ENCODE data around the gene DIS3L2. TPM values are rescaled to one million over a fixed set of nuclear protein-coding genes. Genes with fewer than 3 reads are reported as not detected.
"Not testable (repeated sequence)": the region's sequence is repeated elsewhere in the genome, so short reads cannot be mapped to it uniquely, and the experiment has no call there.

The DIS3L2 gene
- total RNA-seq, 1 donor from 2014 or later: 34.3 TPM

DNA sequence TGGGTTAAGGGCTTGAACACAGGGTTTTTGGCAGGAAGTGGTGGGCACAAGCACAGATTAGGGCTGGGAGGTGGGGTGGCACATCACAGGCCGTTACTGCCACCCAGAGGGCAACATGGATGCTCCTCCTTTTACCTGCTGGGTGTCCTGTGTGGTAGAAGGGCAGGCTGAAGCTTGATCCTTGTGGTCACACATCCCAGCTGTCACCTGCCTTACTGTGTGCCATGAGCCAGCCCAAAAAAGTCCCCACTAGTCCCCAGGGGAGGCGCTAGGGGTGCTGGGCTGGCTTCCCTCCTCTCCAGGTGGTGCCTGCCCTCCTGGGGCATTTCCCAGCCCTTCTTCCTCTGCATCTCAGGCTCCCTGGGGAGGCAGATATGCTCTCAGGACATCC is 366.5 kb downstream of the DIS3L2 start:
- H3K4me1 Mint-ChIP-seq (ENCODE audit: unreplicated experiment): no peaks in the 10 kb centered on the region
- no peak for DNase-seq (ENCODE audit: extremely low spot score, unreplicated experiment)
- no peak overlapping the region for H3K27ac Mint-ChIP-seq (ENCODE audit: unreplicated experiment)
- no peaks in the 10 kb centered on the region for H3K36me3 Mint-ChIP-seq (ENCODE audit: unreplicated experiment)
- H3K27me3 Mint-ChIP-seq (ENCODE audit: unreplicated experiment): no peaks in the 10 kb centered on the region
- H3K4me3 Mint-ChIP-seq (ENCODE audit: unreplicated experiment): no peak overlapping the region
- TF ChIP-seq, protein P1, sequence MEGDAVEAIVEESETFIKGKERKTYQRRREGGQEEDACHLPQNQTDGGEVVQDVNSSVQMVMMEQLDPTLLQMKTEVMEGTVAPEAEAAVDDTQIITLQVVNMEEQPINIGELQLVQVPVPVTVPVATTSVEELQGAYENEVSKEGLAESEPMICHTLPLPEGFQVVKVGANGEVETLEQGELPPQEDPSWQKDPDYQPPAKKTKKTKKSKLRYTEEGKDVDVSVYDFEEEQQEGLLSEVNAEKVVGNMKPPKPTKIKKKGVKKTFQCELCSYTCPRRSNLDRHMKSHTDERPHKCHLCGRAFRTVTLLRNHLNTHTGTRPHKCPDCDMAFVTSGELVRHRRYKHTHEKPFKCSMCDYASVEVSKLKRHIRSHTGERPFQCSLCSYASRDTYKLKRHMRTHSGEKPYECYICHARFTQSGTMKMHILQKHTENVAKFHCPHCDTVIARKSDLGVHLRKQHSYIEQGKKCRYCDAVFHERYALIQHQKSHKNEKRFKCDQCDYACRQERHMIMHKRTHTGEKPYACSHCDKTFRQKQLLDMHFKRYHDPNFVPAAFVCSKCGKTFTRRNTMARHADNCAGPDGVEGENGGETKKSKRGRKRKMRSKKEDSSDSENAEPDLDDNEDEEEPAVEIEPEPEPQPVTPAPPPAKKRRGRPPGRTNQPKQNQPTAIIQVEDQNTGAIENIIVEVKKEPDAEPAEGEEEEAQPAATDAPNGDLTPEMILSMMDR (IDR thresholded peaks at IDR 0.05): no peak
- H3K9me3 Mint-ChIP-seq (ENCODE audit: unreplicated experiment): no peaks in the 10 kb centered on the region

DNA sequence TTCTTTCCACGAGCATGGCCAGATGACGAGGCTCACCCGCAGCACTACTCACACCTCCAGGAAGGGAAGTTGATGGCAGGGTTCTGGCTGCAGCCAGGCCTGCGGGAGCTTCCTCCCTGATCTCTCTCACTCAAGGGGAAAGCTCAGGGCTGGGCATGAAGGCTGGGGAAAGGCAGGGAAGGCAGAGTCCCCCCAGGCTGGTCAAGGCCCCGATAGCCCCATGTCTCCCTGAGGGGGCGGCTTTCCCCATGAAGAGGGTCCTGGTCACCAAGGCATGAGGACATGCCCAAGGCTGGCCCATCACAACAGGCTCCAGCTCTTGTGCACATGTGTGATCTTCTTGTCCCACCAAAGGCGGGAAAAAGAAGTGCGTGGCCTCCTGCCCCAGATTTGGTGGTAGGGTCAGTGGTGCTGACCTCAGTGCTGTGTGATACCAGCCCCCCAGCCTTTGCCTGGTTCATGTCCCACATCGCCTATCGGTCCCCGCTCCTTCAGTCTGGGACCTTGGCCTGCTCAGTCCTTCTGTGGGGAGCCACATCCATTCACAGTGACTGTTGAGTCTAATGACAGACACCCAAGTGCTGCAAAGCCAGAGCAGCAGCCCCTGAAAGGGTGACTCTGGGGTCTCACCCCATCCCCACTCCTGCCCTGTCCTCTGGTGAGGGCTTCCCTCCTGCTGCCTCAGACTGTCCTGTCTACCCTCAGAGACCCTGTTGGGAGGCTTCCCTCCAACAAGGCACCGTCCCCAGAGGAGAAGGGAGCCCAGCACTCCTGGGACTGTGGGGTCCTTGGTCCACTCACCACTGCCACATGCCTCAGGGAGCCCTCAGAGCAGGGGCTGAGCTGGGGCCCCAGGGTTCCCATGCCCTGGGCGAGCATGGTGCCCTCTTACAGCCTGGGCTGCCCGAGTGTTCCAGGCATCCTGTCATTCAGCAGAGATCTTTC is 367.3 kb downstream of the DIS3L2 start:
- DNase-seq (ENCODE audit: extremely low spot score, unreplicated experiment): no peak
- no peaks in the 10 kb centered on the region for H3K9me3 Mint-ChIP-seq (ENCODE audit: unreplicated experiment)
- no peaks in the 10 kb centered on the region for H3K36me3 Mint-ChIP-seq (ENCODE audit: unreplicated experiment)
- TF ChIP-seq, protein P1 (IDR thresholded peaks at IDR 0.05): no peak
- no peak overlapping the region for H3K27ac Mint-ChIP-seq (ENCODE audit: unreplicated experiment)
- no peak overlapping the region for H3K4me3 Mint-ChIP-seq (ENCODE audit: unreplicated experiment)
- H3K4me1 Mint-ChIP-seq (ENCODE audit: unreplicated experiment): peaks cover 2% of the 10 kb centered on the region
- H3K27me3 Mint-ChIP-seq (ENCODE audit: unreplicated experiment): no peaks in the 10 kb centered on the region

DNA sequence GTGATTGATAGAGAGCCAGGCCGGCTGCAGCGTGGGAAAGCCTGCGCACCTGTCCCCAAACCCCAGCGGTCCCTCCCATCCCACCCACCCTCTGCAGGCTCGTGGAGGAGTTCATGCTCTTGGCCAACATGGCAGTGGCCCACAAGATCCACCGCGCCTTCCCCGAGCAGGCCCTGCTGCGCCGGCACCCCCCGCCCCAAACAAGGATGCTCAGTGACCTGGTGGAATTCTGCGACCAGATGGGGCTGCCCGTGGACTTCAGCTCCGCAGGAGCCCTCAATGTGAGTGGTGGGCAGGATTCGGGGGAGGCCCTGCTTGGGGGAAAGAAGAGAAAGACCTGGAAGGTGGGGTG is 368.2 kb downstream of the DIS3L2 start:
- Mint-ChIP-seq H3K27me3 (ENCODE audit: unreplicated experiment) (no peaks in the 10 kb centered on the region), H3K4me3 (ENCODE audit: unreplicated experiment) (no peak overlapping the region), H3K4me1 (ENCODE audit: unreplicated experiment) (peaks cover 2% of the 10 kb centered on the region), H3K9me3 (ENCODE audit: unreplicated experiment) (no peaks in the 10 kb centered on the region), H3K27ac (ENCODE audit: unreplicated experiment) (no peak overlapping the region), H3K36me3 (ENCODE audit: unreplicated experiment) (no peaks in the 10 kb centered on the region)
- DNase-seq (ENCODE audit: extremely low spot score, unreplicated experiment): no peak
- TF ChIP-seq, protein P1 (IDR thresholded peaks at IDR 0.05): no peak

DNA sequence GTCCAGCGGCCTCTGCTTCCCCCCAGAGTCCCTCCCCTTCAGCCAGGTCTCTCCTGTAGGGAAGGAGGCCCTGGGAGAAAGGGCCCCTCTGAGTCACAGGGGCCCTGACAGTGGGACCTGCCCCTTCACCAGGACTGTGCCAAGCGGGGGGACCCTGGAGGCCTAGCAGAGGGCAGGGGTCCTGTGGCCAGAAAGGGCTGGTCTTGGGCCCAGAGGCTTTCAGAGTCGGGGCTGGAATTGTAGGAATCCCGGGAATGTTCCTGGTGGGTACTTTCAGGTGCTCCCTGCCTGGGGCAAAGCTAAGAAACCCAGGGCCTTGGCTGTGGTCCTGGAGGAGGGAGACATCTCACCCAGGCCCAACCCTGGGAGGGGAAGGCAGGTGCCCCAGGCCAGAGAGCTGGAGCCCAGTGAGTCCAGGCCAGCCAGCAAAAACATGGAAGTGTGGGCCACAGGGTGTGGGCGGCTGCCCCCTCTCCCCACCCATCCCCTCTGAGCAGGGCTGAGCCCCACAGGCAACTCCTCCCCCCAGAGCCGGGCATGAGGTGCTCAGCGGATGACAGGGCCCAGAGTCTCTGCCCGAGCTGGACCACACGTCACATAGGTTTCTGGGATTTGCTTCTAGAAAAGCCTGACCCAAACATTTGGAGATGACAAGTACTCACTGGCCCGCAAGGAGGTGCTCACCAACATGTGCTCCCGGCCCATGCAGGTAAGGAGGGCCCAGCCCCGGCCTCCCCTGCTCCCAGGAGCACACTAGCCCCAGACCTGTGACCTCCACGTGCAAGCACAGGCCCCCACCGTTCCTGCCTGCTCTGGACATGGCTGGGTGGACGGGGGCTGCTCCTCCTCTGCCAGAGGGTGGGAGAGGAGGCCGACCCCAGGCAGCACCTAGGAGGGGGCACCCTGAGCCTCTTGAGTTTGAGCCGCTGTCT is 368.8 kb downstream of the DIS3L2 start:
- no peak overlapping the region for H3K4me3 Mint-ChIP-seq (ENCODE audit: unreplicated experiment)
- H3K4me1 Mint-ChIP-seq (ENCODE audit: unreplicated experiment): peaks cover 2% of the 10 kb centered on the region
- no peaks in the 10 kb centered on the region for H3K9me3 Mint-ChIP-seq (ENCODE audit: unreplicated experiment)
- TF ChIP-seq, protein P1 (IDR thresholded peaks at IDR 0.05): no peak
- no peak overlapping the region for H3K27ac Mint-ChIP-seq (ENCODE audit: unreplicated experiment)
- no peak for DNase-seq (ENCODE audit: extremely low spot score, unreplicated experiment)
- H3K36me3 Mint-ChIP-seq (ENCODE audit: unreplicated experiment): no peaks in the 10 kb centered on the region
- H3K27me3 Mint-ChIP-seq (ENCODE audit: unreplicated experiment): no peaks in the 10 kb centered on the region

DNA sequence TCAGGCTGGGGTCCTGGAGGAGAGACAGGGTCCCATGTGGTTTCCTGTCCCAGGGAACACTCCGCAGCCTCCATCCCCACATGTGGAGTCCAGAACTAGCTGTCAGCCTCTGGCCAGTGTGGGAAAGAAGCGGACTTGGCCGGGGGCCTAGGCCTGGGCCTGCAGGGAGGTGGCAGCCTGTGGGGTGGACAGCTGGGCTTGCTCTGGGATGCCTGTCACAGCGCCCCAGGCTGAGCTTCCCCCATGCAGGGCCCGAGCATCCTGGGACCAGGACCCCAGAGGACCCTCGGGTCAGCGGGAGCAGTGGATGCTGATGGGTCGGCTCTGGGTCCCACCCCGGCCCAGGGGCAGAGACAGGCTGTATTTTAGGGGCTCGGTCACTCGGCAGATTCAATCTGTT is 369.5 kb downstream of the DIS3L2 start:
- H3K4me3 Mint-ChIP-seq (ENCODE audit: unreplicated experiment); H3K4me1 Mint-ChIP-seq (ENCODE audit: unreplicated experiment); H3K27ac Mint-ChIP-seq (ENCODE audit: unreplicated experiment); DNase-seq (ENCODE audit: extremely low spot score, unreplicated experiment); H3K27me3 Mint-ChIP-seq (ENCODE audit: unreplicated experiment); H3K36me3 Mint-ChIP-seq (ENCODE audit: unreplicated experiment); H3K9me3 Mint-ChIP-seq (ENCODE audit: unreplicated experiment): not testable (repeated sequence)

DNA sequence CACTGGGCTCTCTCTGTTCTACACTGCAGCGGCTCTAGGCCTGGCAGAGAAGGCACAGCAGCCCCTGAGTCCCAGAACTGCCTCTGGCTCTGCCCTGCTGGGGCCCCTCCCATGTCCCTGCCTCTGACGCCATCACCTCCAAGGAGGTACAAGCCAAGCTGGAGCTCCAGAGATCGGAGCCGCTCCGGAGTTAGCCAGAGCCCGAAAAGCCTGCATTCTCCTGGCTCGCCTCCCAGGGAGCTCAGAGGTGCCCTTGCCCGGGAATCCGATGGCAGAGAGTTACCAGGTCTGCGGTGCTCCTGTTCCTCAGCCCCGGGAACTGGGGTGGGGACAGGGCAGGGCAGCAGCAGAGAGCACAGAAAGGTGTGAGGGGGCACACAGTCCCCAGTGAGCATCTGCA is 370.1 kb downstream of the DIS3L2 start:
- not testable (repeated sequence) for H3K4me3 Mint-ChIP-seq (ENCODE audit: unreplicated experiment); DNase-seq (ENCODE audit: extremely low spot score, unreplicated experiment); H3K4me1 Mint-ChIP-seq (ENCODE audit: unreplicated experiment); H3K27me3 Mint-ChIP-seq (ENCODE audit: unreplicated experiment); H3K9me3 Mint-ChIP-seq (ENCODE audit: unreplicated experiment); H3K36me3 Mint-ChIP-seq (ENCODE audit: unreplicated experiment); H3K27ac Mint-ChIP-seq (ENCODE audit: unreplicated experiment)

DNA sequence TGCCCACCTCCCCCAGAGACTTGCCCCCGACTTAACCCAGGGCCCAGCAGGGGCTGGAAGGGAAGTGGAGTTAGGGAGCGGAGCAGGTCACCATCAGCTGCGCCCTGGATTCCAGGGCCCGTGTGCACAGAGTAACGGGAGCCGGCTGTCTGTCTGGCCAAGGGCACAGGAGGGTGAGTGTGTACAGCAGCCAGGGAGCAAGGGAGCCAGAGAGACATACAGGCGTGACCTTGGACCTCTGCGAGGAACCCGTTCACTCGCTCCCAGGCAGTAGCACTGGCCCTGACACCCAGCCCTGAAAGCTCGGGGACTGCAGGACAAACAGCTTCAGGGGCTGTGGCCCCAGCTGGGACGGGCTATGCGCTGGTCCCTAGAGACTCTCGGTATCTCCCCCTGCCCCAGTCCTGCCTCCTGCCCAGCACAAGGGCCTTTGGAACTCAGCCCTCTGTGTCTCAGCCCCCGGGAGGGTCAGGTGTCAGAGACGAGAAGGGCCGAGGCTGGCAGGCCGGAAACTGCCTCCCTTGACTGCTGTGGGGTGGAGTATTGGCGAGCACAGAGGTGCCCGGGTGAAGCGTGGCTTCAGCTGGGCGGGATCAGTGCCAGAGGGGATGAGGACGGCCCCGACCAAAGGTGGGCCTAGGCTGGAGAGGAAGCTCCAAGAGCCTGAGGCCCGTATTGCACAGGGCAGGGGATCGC is 370.9 kb downstream of the DIS3L2 start:
- H3K36me3 Mint-ChIP-seq (ENCODE audit: unreplicated experiment); DNase-seq (ENCODE audit: extremely low spot score, unreplicated experiment); H3K27ac Mint-ChIP-seq (ENCODE audit: unreplicated experiment); H3K9me3 Mint-ChIP-seq (ENCODE audit: unreplicated experiment); H3K4me3 Mint-ChIP-seq (ENCODE audit: unreplicated experiment); H3K4me1 Mint-ChIP-seq (ENCODE audit: unreplicated experiment); H3K27me3 Mint-ChIP-seq (ENCODE audit: unreplicated experiment): not testable (repeated sequence)
